HG02884 (cell line): ENCODE data around the gene BRS3.

Source experiments
- ATAC-seq: cut with Tn5 transposase; IDR thresholded peaks from one replicate; pipeline ENCODE4 v1.9.1; 2021; ENCODE audit warnings: mild to moderate bottlenecking, moderate library complexity; ENCODE audit not compliant: unreplicated experiment

The BRS3 gene

GRCh38 chrX:136493011-136493410 lies 5.3 kb downstream of the BRS3 start:
- ATAC-seq: no peak

GRCh38 chrX:136495043-136495442 lies 7.3 kb downstream of the BRS3 start:
- ATAC-seq: no peak

GRCh38 chrX:136496186-136496763 lies 8.5 kb downstream of the BRS3 start:
- no peak for ATAC-seq

GRCh38 chrX:136496764-136497555 lies 9.2 kb downstream of the BRS3 start:
- peak; percentile 70 for ATAC-seq

GRCh38 chrX:136497556-136498052 lies 9.9 kb downstream of the BRS3 start, which contains the start of gene HTATSF1:
Gene HTATSF1, plus strand, starts transcription at chrX:136497592. Its CDS starts 93 bp downstream, at chrX:136497685.
- ATAC-seq: peak; percentile 6

- no peak for ATAC-seq
These were observed 31.3 kb downstream of the BRS3 start for GRCh38 chrX:136519069-136519468.

- ATAC-seq: no peak
These were observed 36.0 kb downstream of the BRS3 start for GRCh38 chrX:136523770-136524169.

- ATAC-seq: no peak
These were observed 38.2 kb downstream of the BRS3 start for GRCh38 chrX:136525738-136526606.

- no peak for ATAC-seq
These were observed 41.0 kb downstream of the BRS3 start for GRCh38 chrX:136528645-136529315.

- ATAC-seq: no peak
These were observed 42.0 kb downstream of the BRS3 start for GRCh38 chrX:136529795-136530194.

GRCh38 chrX:136531951-136532350 lies 44.2 kb downstream of the BRS3 start, which contains the start of gene VGLL1:
Gene VGLL1, plus strand, starts transcription at chrX:136532215. Its CDS starts 3,806 bp downstream, at chrX:136536021.
- ATAC-seq: no peak

- ATAC-seq: no peak
These were observed 46.4 kb downstream of the BRS3 start for GRCh38 chrX:136534131-136534530.

GRCh38 chrX:136538811-136539210 lies 51.1 kb downstream of the BRS3 start:
- ATAC-seq: no peak

GRCh38 chrX:136540226-136540625 lies 52.5 kb downstream of the BRS3 start:
- ATAC-seq: no peak

- ATAC-seq: no peak
These were observed 53.5 kb downstream of the BRS3 start for GRCh38 chrX:136541294-136541693.

GRCh38 chrX:136542281-136542680 lies 54.5 kb downstream of the BRS3 start:
- ATAC-seq: no peak
